GM18498 (cell line): ENCODE data around the gene SLC44A3.

ENCODE experiments used
- ATAC-seq: cut with Tn5 transposase; IDR thresholded peaks from one replicate; pipeline ENCODE4 v1.9.1; 2021; ENCODE audit warnings: mild to moderate bottlenecking, moderate library complexity; ENCODE audit not compliant: unreplicated experiment

The SLC44A3 gene

DNA sequence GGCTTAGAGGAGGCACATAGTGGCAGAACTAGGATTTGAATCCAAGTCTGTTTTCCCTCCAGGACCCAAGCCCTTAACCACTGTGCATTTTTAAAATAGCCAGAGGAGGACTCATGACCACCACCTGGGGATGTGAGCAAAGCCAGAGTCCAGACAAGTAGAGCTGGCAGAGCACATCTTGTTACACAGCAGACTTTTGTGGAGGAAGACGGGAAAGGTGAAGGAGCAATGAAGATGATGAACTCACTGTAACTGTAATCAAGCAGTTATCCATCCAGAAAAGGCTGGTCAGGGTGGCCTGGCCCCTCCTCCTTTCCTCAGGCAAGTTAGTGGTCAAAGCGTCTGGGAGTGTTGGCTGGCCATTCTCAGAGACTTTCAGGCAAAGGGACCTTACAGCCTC, 50.9 kb downstream of the SLC44A3 start:
- no peak for ATAC-seq

DNA sequence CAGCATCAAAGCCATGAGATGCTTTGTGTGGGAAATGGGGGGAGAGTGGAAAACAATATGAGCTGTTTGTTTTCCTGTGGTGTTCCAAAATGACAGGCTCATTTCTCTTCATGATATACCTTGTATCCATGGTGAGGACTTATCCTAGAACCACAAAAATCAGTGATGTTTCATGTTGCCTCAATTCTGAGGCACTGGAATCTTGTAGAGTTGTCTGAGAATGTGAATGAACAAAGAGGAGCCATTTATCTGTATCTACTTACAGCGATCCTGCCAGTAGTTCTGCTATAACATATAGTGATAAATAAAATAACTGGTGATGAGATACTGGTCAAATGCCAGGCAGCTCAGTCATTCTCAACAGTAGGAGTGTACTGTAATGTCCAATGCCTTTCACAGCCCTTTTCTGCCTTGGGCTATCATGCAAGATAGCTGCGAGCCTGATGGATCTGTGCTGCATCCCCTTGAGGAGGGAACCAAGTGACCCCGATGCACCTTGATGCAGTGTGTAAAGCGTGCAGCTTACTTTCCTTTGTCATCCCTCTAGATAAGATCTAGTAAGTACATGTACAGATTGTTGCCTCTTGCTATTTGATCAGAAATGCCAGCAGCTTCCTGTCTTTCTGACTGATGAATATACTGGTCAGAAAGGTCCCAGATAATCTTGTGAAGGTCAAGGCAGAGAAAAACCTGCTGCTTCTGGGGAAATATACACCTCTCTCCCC, 52.8 kb downstream of the SLC44A3 start:
- no peak for ATAC-seq

DNA sequence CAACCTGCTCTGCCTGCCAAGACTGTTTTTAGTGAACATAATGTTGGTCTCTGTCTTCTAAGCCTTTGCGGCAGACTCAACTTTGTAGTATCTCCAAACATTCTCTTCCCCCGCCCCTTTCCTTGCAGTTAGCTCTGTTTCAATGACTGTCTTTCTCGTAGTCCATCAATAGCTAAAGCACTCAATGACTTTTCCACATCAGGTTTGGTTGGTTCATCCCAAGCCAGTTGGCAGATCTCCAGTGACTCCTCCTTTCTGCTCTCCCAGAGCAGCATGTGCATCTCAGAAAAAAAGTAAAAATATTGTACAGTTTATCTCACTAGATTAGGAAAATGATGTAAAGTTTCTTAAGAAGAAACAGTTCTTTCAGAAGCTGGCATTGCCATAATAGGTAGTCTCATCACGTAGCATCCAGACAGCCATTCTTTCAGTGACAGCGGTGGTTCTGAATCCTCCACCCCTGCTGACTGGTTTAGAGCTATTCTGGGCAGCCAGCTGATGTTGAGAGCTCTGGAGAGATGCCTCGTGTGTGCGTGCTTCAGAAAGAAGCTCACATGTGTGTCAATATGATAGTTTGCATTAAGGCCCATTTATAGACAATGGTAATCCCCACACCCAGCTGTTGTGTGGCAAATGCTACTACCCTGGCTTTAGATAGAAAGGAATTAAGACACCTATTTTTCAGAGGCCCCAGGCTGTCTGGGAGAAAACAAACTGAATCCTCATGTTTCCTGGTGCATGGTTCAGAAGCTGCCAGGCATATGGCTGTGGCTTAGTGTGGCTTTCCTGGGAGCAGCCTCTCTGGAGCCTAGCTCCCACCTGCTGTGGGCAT, 53.6 kb downstream of the SLC44A3 start:
- ATAC-seq: peak; percentile 68

DNA sequence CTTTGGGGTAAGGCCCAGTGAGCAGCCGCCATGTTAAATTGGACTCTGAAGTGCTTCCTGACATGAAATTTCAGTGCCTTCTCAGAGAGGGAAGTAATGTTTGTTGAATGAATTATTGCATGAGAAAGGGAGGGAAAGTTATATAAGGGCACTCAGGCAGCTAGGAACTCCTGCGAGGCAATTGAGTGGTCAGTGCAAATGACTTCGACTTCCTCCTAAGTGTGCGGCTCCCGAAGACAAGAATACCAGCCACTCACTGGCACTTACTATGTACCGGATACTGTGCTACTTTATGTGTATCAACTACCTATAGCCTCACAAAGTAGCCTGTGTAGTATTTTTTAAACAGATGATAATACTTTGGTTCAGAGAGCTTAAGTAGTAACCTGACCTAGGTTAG, 54.3 kb downstream of the SLC44A3 start:
- no peak for ATAC-seq

DNA sequence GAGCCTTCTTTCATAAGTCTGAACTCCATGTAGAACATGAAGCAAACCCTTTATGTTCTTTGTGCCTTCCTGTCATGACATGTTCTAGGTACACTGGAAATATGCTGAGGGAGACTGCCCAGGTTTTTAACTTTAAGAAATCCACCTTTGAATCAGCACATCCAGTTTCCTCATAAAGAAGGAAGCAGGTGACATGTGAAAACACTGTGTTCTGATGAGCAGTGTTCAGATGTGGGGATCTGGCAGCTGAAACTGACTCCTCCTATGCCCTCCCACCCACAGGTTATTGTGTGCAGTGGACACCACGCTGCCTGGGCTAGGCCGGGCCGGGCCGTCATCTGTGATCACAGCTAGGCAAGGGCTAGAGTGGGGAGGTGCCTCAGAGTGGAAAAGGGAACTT, 55.6 kb downstream of the SLC44A3 start:
- ATAC-seq: no peak

DNA sequence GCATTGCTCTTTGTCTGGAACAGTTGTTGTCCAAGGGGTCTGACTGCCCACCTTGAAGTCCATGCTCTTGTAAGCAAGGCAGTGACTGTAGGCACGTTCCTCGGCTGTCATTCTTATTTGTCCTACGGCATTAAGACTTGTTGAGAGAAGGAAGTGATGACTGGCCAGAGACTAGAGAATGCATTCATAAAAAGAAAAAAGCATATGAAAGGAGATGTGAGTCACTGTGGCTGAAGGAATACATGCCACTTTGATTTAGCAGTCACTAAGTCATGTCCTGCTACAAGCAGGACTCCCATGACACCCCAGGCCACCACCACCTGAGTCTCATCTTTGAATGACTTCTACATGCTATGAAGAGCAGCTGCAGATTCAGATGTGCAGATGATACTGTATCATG, 56.2 kb downstream of the SLC44A3 start:
- ATAC-seq: no peak

DNA sequence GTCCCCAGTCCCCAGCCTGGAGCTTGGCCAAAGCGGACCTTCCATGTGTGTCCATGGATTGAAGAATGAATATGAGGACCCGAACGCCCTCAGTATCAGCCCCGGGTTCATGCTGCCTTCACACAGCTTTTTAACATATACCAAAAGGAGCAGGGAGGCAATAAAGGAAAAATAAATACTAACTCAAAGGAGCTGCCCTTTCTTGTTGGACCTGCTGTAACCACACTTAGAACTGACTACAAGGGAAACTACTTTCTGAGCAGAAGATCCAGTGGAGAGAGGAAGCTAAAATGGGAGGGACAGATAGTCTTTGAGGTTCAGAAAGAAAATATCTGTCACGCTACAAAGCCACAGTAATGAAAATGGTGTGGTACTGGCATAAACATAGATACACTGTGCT, 58.2 kb downstream of the SLC44A3 start:
- ATAC-seq: no peak

DNA sequence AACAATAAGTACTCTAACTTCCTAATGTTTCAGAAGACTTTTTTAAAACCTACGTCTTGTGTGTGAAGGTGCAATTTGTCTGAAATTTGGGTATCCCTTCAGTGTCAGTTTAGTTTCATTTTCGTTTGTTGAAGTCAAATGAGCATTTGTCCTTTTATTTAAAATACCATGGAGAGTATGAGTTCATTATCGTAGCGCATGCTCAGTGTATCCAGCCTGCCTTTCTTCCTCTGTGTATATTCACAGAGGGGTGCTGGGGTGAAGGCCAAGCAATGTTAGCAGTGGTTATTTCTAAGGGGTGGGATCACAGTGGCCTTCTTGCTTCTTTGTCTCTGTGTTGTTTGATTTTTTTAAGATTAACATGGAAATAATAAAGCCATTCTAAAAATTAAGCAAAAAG, 63.5 kb downstream of the SLC44A3 start:
- no peak for ATAC-seq

DNA sequence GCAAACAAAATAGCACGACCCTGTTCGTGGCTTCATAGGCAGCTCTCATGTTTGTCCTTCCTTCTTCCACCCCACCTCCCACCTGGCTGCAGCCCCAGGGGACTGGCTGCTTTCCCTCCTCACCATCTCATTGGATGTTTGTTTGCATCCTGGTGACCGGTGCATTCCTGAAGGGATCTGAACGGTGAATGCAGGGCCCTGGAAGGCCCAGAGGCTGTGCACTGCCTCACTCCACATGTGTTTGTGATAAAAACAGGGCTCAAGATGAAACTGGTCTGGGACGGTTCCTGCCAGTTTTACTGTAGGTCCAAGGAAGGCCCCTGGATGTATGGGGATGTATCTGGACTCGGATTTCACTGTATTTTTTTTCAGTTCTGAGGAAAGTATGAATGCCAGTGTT, 63.9 kb downstream of the SLC44A3 start:
- ATAC-seq: no peak

DNA sequence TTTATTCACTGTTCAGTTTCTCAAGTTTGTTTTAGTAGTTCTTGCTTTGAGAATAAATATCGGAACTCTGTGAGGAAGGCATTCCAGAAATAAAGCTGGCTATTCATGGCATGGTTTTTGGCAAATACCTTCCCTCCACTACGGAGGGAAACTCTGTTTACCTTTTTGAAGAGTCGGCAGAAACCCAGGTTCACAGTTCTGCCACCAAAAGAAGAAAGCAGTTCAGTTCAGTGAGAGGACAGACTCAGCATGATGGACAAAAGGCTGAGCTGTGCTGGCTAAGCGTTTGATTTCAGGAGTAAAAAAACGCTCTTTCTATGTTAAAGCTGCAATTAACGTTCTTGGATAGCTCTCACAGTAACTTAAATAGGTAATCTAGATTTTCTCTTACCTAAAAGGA, 64.3 kb downstream of the SLC44A3 start:
- ATAC-seq: no peak

DNA sequence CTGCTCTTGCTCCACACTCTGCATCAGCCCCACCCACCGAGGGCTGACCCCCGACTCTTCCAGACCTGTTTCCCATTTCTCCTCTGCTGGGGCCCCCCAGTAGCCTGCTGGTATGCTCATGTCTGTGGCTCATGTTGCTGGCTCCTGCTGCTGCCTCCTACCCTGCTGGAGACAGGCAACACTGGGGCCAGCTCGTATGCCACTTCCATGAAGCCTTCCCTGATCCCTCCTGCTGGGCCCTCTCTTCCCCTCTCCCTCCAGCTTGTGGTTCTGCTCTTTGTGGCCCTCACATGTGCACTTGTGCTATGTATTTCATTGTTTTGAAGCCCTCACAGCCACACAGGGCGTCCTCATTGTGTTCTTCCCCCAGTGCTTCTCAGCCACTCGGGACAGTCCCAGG, 66.2 kb downstream of the SLC44A3 start:
- no peak for ATAC-seq

DNA sequence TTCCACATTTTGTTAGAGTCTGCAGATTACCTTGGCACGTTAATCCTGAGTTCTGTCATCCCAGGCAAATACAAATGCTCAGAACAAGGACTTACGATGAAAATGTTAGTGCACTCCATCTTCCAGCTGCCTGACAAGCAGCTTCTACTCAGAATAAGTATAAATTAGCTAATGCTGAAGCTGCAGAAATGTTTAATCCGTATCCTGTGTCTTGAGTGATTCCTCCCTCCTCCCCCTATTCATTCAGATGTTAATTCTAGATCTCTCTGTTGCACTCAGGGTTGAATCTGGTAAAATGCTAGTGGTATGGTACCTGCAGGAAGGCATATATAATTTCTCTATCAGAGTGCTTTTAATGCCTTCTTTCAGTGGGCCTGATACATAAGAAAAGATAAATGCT, 66.9 kb downstream of the SLC44A3 start:
- no peak for ATAC-seq

DNA sequence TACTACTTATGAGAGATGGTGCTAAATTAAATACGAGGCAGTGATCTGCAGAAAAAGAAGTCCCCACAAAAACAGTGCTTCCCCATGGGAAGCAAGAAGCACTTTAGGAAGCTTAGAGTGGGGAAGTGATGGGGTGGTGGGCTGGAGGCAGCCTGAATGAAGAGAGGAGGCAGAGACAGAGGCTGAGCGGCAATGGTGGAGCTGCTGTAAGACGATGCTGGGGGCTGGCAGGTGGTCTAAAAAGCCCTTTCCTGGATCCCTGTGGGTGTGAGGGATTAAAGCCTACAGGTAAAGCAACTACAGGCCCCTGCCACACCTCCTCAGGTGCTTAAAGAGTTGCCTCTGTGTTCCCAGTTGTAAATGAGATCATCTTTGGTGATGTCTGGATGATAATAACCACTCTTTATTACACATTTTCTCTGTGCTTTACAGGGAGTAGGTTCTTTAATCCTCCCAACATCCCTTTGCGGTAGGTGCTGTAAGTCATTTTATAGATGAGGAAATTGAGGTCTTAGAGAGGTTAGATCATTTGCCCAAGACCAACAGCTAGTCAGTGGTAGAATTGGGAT, 67.5 kb downstream of the SLC44A3 start:
- no peak for ATAC-seq

DNA sequence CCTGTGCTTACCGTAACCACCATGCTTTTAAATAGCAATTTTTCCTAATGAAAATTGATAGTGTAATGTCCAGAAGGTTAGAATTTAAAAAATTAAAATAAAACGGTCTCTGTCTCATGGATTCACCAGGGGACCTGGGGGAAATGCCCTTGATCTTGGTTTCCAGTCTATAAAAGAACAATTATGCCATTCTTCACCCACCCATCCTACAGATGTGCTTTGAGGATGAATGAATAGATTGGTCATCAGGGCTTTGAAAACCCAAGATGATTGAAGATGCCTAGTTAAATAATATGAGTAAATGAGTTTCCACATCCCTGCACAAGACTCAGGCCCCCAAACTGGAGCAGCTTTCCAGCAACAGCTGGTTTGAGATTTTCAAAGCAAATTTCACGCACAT, 68.0 kb downstream of the SLC44A3 start:
- no peak for ATAC-seq

DNA sequence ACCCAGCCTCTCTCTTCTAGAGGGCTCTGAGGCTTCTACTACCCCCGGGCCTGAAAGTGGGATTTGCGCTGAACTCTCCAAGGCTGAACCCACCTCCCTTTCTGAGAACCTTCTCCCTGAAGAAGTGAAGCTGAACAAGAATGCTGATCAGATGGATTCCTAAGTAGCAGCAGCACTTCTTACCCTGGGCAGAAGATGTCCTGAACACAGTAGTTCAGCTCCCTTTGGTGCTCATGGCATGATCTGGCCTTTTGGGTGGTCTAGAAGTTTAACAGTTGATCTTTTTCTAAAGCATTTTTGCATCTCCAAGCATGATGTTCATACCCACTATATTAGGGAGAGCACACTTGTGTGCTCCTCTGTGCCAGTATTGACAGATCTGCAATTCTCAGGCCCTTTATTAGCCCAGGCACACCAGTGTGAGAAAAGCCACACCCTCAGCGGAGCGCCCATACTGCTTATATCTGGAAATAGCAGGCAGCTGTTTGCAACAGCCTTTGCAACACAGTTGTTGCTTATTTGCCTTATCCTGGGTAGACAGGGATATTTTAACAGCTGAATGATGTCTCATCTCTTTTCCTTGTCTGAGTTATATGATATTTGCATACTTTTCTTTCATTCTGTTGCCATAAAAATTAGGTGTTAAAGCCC, 72.6 kb downstream of the SLC44A3 start:
- no peak for ATAC-seq

DNA sequence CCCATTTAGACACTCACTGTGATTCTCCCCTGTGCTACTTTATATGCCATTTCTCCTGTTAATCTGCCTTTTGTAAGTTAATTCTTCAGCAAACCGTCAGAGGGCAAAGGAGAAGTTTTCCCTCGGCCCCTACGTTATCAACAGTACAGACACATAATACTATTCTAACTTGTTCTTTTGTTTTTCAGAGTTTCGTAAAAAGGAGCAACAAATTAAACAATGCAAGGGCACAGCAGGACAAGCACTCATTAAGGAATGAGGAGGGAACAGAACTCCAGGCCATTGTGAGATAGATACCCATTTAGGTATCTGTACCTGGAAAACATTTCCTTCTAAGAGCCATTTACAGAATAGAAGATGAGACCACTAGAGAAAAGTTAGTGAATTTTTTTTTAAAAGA, 74.5 kb downstream of the SLC44A3 start:
- ATAC-seq: no peak

DNA sequence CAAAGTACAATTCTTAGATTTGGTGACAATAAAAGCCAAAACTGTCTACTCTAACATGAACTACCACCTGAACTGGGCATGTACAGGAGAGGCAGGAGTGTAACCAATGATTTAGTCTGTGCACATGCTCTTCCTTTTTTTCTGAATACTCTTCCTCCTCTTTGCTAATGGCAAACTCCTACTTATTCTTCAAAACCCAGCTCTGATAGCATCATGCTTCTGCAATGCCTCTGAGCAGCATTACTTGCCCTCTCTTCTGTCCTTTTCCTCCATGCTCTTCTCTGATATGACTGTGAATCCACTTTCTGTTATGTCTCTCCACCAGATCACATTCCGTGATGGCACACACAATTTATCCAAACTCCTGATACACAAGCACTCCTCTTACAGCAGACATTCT, 75.4 kb downstream of the SLC44A3 start:
- no peak for ATAC-seq

DNA sequence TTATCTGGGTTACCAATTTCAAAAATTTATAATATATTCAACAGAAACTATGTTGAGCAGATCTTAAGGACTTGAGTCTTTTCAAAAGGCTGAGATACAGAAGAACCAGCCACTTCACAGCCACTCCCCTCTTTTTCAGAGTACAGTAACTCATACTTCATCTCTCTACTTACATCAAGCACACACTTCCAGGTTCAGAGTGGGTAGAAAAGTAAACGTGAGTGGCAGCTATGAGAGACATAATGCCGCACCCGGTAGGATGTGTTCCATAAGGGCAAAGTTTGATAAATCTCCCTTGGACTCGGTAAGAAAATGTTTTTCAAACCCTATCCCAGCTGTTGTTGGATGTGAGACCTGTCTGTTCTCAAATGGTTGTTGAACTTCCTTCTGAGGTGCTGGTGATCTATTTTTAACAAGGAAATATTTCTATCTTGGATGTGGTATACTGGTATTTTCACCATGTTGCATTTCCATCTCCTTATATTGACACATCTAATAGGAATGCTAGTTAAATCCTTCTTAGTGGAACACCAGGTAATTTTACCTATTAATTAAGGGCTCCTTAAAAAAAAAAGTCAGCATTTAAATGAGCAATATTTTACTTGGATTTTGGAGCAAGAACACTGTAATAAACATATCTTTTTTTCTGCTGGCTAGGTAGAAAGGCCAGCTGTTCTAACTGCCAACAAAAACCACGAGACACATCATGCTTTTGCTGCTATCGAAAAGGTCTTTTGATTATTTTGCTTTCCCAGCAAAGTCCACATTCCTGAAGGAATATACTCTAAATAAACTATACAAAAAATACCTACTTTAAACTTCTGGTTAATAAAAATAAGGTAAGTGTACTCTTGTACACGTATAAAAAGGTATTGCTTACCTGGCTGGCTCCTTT, 78.6 kb downstream of the SLC44A3 start:
- no peak for ATAC-seq

DNA sequence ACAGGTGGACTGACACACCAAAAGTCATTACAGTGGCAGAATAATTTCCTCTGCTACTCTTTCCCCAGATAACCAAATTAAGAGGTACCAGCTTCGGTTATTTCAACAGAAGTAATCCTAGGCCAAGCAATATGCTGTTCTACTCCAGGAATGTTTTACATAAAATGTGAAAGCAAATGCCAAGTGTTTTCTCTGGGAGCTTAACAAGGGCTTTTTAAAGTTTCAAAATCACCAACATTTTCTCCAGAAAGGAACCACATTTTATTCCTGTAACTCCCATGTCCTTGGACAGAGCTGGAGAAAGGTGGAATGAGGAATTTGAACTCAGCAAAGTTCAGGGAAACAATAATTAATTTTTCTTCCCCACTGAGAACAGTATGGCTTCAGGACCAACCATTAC, 79.6 kb downstream of the SLC44A3 start:
- no peak for ATAC-seq

DNA sequence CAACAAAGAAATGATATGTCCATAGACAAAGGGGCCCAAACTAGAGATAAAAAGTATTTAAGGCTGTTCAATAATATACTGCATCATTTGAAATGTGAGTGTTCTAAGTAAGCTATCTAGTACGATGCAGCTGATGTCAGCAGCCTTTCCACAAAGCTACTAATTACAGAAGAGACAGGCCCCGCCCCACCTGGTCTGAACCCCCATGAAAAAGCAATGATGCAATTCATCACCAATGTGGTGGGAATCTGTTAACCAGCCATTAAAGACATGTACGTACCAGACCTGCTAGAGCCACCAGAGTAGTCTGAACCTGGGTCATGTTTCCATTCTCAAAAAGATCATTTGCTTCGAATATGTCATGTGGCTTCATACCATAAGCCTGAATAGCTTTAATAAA, 81.7 kb downstream of the SLC44A3 start:
- no peak for ATAC-seq
